Measurements from ENCODE around the gene POLR3A. TPM values are rescaled to one million over a fixed set of nuclear protein-coding genes. Genes with fewer than 3 reads are reported as not detected.

The POLR3A gene
- total RNA-seq, 1 donor from 2014 or later, result 41.0 TPM

DNA sequence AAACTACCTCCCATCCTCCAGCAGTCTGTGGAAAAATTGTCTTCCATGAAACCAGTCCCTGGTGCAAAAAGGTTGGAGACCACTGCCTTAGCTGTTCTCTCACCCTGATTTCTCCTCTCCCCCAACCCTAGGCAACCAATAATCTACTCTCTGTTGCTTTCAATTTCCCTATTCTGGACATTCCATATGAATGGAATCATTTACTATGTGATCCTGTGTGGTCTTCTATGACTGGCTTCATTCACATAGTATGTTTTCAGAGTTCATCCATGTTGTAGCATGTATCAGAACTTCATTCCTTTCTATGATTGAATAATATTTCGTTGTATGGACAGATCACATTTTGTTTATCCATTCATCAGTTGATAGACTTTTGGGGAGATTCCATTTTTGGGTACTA is 64.5 kb downstream of the POLR3A start:
- no peak for DNase-seq
- H3K27me3 Mint-ChIP-seq (ENCODE audit: unreplicated experiment), result peaks cover 2% of the 10 kb centered on the region
- peaks cover 6% of the 10 kb centered on the region for H3K4me1 Mint-ChIP-seq (ENCODE audit: low read depth, unreplicated experiment)
- TF ChIP-seq, protein P1, sequence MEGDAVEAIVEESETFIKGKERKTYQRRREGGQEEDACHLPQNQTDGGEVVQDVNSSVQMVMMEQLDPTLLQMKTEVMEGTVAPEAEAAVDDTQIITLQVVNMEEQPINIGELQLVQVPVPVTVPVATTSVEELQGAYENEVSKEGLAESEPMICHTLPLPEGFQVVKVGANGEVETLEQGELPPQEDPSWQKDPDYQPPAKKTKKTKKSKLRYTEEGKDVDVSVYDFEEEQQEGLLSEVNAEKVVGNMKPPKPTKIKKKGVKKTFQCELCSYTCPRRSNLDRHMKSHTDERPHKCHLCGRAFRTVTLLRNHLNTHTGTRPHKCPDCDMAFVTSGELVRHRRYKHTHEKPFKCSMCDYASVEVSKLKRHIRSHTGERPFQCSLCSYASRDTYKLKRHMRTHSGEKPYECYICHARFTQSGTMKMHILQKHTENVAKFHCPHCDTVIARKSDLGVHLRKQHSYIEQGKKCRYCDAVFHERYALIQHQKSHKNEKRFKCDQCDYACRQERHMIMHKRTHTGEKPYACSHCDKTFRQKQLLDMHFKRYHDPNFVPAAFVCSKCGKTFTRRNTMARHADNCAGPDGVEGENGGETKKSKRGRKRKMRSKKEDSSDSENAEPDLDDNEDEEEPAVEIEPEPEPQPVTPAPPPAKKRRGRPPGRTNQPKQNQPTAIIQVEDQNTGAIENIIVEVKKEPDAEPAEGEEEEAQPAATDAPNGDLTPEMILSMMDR (IDR thresholded peaks at IDR 0.05; ENCODE audit: partially characterized antibody, unreplicated experiment), result no peak
- H3K36me3 Mint-ChIP-seq (ENCODE audit: unreplicated experiment), result peaks cover 15% of the 10 kb centered on the region
- peaks cover 3% of the 10 kb centered on the region for H3K9me3 Mint-ChIP-seq (ENCODE audit: unreplicated experiment)
- no peak overlapping the region for H3K4me3 Mint-ChIP-seq (ENCODE audit: unreplicated experiment)
- H3K27ac Mint-ChIP-seq (ENCODE audit: unreplicated experiment), result no peak overlapping the region

DNA sequence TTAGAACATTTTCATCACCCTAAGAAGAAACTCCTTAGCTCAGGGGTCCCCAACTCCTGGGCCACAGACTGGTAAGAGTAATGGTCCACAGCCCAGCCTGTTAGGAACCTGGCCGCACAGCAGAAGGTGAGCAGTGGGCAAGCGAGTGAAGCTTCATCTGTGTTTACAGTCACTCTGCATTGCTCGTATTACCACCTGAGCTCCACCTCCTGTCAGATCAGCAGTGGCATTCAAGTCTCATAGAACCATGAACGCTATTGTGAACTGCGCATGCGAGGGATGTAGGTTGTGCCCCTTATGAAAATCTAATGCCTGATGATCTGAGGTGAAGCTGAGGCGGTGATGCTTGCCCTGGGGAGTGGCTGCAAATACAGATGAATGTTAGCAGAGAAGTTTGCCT is 65.4 kb downstream of the POLR3A start:
- no peak for DNase-seq
- TF ChIP-seq, protein P1 (IDR thresholded peaks at IDR 0.05; ENCODE audit: partially characterized antibody, unreplicated experiment), result no peak
- peaks cover 6% of the 10 kb centered on the region for H3K4me1 Mint-ChIP-seq (ENCODE audit: low read depth, unreplicated experiment)
- H3K4me3 Mint-ChIP-seq (ENCODE audit: unreplicated experiment), result no peak overlapping the region
- H3K36me3 Mint-ChIP-seq (ENCODE audit: unreplicated experiment), result peaks cover 15% of the 10 kb centered on the region
- peaks cover 3% of the 10 kb centered on the region for H3K9me3 Mint-ChIP-seq (ENCODE audit: unreplicated experiment)
- peaks cover 2% of the 10 kb centered on the region for H3K27me3 Mint-ChIP-seq (ENCODE audit: unreplicated experiment)
- H3K27ac Mint-ChIP-seq (ENCODE audit: unreplicated experiment), result no peak overlapping the region

DNA sequence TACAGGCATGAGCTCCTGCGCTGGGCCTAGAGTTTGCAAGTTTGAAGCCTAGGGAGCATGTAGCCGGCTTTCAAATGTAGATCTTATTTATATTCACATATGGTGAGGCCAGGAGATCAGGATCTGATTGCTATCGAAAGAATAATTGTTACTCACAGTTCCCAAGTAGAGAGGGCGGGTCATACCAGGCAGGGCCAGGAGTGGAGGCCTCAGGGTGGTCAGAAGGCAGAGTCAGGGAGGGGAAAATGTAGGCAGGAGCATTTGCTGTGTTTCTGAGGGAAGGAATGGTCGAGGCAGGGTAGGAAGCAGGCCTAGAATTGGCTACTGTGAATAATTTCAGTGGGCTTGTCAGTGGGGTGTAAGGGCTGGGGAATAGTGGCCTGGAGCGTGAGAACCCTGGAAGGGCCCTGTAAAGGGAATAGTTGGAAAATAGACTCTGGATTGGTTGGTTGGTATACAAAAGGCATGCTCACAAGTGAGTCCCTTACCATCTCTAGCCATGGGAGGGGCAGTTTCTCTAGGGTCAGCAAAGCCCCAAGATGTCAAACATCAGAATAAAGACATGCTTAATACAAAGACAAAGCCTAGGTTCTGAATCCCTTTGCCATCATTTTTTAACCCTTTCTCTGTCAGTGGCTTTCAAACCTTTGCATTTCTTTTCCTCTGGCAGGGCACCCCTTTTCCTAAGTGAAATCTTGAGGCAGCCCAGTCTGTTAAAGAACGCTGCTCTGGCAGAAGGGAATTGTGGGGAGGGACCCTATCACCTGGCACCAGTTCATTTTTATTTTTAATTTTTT is 66.8 kb downstream of the POLR3A start:
- no peak overlapping the region for H3K27ac Mint-ChIP-seq (ENCODE audit: unreplicated experiment)
- peaks cover 3% of the 10 kb centered on the region for H3K4me1 Mint-ChIP-seq (ENCODE audit: low read depth, unreplicated experiment)
- TF ChIP-seq, protein P1 (IDR thresholded peaks at IDR 0.05; ENCODE audit: partially characterized antibody, unreplicated experiment), result no peak
- H3K4me3 Mint-ChIP-seq (ENCODE audit: unreplicated experiment), result no peak overlapping the region
- H3K27me3 Mint-ChIP-seq (ENCODE audit: unreplicated experiment), result peaks cover 2% of the 10 kb centered on the region
- H3K9me3 Mint-ChIP-seq (ENCODE audit: unreplicated experiment), result peaks cover 3% of the 10 kb centered on the region
- H3K36me3 Mint-ChIP-seq (ENCODE audit: unreplicated experiment), result peaks cover 15% of the 10 kb centered on the region
- no peak for DNase-seq

DNA sequence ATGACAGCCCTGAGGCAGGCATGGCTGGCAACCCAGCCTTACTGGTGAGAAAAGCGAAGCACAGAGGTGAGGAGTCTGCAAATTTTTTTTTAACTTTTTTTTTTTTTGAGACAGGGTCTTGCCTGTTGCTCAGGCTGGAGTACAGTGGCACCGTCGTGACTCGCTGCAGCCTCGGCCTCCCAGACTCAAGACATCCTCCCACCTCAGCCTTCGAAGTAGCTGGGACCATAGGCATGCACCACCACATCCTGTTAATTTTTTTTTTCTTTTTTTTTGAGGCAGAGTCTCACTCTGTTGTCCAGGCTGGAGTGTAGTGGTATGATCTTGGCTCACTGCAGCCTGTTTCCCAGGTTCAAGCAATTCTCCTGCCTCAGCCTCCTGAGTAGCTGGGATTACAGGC is 67.6 kb downstream of the POLR3A start:
- TF ChIP-seq, protein P1 (IDR thresholded peaks at IDR 0.05; ENCODE audit: partially characterized antibody, unreplicated experiment), result no peak
- Mint-ChIP-seq H3K4me3 (ENCODE audit: unreplicated experiment) (no peak overlapping the region), H3K27ac (ENCODE audit: unreplicated experiment) (no peak overlapping the region), H3K4me1 (ENCODE audit: low read depth, unreplicated experiment) (no peaks in the 10 kb centered on the region), H3K9me3 (ENCODE audit: unreplicated experiment) (peaks cover 3% of the 10 kb centered on the region), H3K36me3 (ENCODE audit: unreplicated experiment) (peaks cover 15% of the 10 kb centered on the region), H3K27me3 (ENCODE audit: unreplicated experiment) (peaks cover 2% of the 10 kb centered on the region)
- DNase-seq, result no peak

DNA sequence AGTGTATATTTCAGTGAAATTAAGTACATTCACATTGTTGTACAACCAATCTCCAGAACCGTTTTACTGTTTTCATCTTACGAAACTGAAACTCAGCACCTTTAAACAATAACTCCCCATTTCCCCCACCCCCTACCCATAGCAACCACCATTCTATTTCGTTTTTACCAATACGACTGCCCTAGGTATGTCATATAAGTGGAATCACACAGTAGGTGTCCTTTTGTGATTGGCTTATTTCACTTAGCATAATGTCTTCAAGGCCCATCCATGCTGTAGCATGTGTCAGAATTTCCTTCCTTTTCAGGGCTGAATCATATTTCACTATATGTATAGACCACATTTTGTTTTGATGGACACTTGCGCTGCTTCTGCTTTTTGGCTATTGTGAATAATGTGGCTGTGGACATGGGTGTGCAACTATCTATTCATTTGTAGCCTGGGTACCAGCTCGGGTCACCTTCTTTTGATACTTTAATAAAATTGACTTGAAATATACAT is 68.4 kb downstream of the POLR3A start:
- Mint-ChIP-seq H3K4me1 (ENCODE audit: low read depth, unreplicated experiment) (no peaks in the 10 kb centered on the region), H3K9me3 (ENCODE audit: unreplicated experiment) (peaks cover 3% of the 10 kb centered on the region), H3K36me3 (ENCODE audit: unreplicated experiment) (peaks cover 15% of the 10 kb centered on the region), H3K27ac (ENCODE audit: unreplicated experiment) (no peak overlapping the region), H3K4me3 (ENCODE audit: unreplicated experiment) (no peak overlapping the region), H3K27me3 (ENCODE audit: unreplicated experiment) (peaks cover 2% of the 10 kb centered on the region)
- TF ChIP-seq, protein P1 (IDR thresholded peaks at IDR 0.05; ENCODE audit: partially characterized antibody, unreplicated experiment), result no peak
- no peak for DNase-seq

All from glutamatergic neuron (in vitro differentiated cells).